Activated T-cell treated with anti-CD3 and anti-CD28 coated beads, Interleukin-2, amount 50 U/mL, for 24 hours (primary cell): ENCODE results near the gene HSPB2.
A peak's percentile ranks its signal among the peaks of the same experiment; 100 is the strongest.

Source experiments
- DNase-seq: peaks from one replicate; pipeline ENCODE4 v3.0.0-alpha.2; 2020
- H3K27ac Mint-ChIP-seq: 2 replicates; pipeline ENCODE4 v1.8.0; 2020; ENCODE audit warnings: mild to moderate bottlenecking, mixed read lengths
- H3K27me3 Mint-ChIP-seq: 2 replicates; pipeline ENCODE4 v1.8.0; 2020; ENCODE audit warnings: mixed read lengths
- H3K36me3 Mint-ChIP-seq: 2 replicates; pipeline ENCODE4 v1.8.0; 2020; ENCODE audit warnings: low read depth, mixed read lengths
- H3K4me1 Mint-ChIP-seq: 2 replicates; pipeline ENCODE4 v1.8.0; 2020; ENCODE audit warnings: low read depth, mixed read lengths
- H3K4me3 Mint-ChIP-seq: 2 replicates; pipeline ENCODE4 v1.8.0; 2020; ENCODE audit warnings: mild to moderate bottlenecking, moderate library complexity, mixed read lengths
- H3K9me3 Mint-ChIP-seq: 2 replicates; pipeline ENCODE4 v1.8.0; 2020; ENCODE audit warnings: mixed read lengths

Gene HSPB2

DNA sequence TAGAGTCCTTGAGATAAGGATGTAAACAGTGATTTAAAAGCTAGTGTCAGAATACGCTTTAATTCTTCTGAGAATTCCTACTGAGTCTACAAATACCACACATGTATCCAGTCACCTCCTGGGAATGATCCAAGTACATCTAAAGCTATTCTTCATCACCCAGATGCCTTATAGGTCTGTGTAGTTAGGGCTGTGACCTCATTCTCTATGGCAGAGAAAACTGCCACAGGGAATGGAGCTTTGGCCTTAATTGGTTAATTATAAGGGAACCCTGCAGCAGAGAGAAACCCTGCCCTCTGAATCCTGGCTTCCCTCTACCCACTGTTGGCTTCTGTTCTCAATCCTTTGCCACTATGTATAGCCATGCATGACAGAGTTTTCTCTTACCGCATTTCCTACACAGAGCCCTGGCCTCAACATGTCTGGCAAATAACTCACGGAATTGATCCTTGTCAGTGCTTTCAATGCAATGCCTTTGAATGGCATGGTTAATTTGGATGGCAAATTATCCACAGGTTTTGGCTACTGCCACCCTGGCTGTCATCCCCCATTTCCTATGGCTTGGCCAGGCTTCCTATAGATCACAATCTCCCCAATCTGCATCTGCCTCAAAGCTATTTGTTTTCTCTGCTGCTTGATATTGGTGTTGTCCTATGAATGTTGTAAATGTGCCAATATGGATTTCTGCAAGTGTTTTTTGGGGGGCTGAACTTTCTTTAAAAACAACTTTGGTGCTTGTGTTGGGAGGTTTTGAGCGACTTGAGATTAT, 27.5 kb downstream of the HSPB2 start:
- Mint-ChIP-seq H3K27ac (no peak overlapping the region), H3K4me3 (no peak overlapping the region), H3K4me1 (peaks cover 77% of the 10 kb centered on the region), H3K36me3 (peaks cover 7% of the 10 kb centered on the region), H3K27me3 (no peaks in the 10 kb centered on the region), H3K9me3 (no peaks in the 10 kb centered on the region)
- no peak for DNase-seq

DNA sequence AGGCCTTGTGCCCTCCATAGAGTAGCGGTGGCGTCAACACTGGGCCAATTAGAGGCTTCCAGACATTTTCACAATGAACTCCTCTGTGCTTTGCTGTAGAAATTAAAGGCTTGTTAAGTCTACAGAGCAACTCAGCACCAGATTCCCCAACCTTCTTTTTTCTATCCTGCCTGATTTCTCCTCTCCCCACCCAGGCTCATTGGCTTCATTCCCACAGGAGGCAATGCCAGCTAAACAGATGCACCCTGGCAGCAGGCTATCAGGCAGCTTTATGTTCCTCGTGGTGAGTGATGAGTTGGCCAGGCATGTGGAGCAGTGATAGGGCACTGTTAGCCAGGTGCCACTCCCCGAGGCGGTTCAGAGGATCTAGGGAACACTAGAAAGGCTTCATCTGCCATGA, 29.4 kb downstream of the HSPB2 start:
- Mint-ChIP-seq H3K4me1 (peaks cover 66% of the 10 kb centered on the region), H3K27me3 (no peaks in the 10 kb centered on the region), H3K9me3 (no peaks in the 10 kb centered on the region), H3K27ac (no peak overlapping the region), H3K36me3 (peaks cover 7% of the 10 kb centered on the region), H3K4me3 (no peak overlapping the region)
- no peak for DNase-seq

DNA sequence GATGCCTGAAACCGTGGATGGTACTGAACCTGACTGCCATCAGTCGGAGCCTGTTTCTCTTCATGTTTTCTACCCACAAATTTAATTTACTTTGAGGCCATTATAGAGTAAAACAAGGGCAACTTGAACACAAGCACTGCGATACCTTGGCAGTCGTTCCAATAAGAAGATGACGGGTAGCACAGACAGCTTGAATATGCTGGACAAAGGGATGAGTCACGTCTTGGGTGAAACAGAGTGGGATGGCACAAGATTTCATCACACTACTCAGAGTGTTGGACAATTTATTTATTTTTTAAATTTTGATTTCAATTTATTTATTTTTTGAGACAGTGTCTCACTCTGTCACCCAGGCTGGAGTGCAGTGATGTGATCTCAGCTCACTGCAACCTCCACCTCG, 30.3 kb downstream of the HSPB2 start:
- H3K27ac Mint-ChIP-seq, result peak overlapping the region; percentile 26
- no peak overlapping the region for H3K4me3 Mint-ChIP-seq
- H3K9me3 Mint-ChIP-seq, result no peaks in the 10 kb centered on the region
- H3K27me3 Mint-ChIP-seq, result no peaks in the 10 kb centered on the region
- peaks cover 59% of the 10 kb centered on the region for H3K4me1 Mint-ChIP-seq
- peaks cover 7% of the 10 kb centered on the region for H3K36me3 Mint-ChIP-seq
- DNase-seq, result no peak

DNA sequence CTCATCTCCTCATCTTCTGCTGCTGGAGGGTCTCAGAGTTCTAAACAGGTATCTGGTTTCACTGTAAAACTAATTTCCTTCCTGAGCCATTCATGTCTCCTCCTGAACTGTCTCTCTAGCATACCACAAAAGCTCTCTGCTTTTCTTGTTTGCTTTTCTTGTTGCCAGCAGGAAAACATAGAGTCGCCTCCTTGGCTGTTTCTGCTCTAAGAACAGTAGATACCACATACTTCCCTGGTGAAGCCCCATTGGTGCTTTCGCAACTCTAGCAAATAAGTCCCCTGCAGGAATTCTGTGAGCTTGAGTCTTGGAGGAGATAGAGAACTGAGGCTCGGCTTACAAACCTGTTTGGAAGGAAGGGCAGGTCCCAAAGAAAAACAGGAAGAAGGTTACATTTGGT, 31.6 kb downstream of the HSPB2 start:
- no peaks in the 10 kb centered on the region for H3K9me3 Mint-ChIP-seq

DNA sequence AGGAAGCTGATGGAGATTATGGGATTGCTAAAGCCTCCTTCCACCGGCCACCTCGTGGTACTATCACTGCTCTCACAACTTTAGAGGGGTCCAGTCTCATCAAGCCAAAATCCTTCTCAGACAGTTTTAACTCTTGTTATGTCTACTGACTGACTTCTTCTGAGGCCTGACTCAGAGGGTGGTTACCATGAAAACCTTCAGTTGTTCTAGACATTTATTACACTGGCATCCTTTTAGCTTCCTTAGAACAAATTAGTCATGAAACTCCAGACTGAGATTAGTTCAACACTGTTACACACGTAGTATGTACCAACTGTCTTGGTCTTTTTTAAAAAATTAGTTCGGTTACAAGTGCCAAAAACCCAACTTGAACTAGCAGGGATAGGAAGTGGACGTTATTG, 32.1 kb downstream of the HSPB2 start:
- H3K36me3 Mint-ChIP-seq, result peaks cover 7% of the 10 kb centered on the region
- H3K4me3 Mint-ChIP-seq, result peak overlapping the region; percentile 45
- no peaks in the 10 kb centered on the region for H3K9me3 Mint-ChIP-seq
- peak overlapping the region; percentile 95 for H3K27ac Mint-ChIP-seq
- H3K27me3 Mint-ChIP-seq, result no peaks in the 10 kb centered on the region
- no peak for DNase-seq
- H3K4me1 Mint-ChIP-seq, result peaks cover 48% of the 10 kb centered on the region

More for the DNA sequence above, 31.6 kb downstream of the HSPB2 start:
- Mint-ChIP-seq H3K36me3 (peaks cover 7% of the 10 kb centered on the region), H3K27me3 (no peaks in the 10 kb centered on the region), H3K4me1 (peaks cover 46% of the 10 kb centered on the region), H3K4me3 (peak overlapping the region; percentile 6), H3K27ac (peak overlapping the region; percentile 95)
- DNase-seq, result no peak

DNA sequence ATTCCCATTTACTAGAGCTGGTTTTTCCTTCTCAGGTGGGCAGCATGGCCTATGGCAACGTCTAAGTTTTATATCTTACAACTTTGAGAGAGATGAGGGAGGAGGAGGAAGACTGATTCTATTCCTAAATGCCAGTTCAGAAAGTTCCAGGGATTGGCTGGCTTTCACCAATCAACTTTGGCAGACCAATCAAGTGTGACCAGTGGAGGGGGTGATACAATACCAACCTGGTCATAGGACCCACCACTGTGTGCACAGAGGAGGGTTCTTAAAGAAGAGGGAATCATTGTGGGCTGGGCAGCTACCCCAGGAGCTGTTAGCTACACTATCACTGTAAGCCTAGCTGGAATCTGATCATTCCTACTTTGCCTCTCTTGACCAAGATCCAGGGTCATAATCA, 32.7 kb downstream of the HSPB2 start:
- H3K4me1 Mint-ChIP-seq, result peaks cover 49% of the 10 kb centered on the region
- H3K36me3 Mint-ChIP-seq, result peaks cover 7% of the 10 kb centered on the region

DNA sequence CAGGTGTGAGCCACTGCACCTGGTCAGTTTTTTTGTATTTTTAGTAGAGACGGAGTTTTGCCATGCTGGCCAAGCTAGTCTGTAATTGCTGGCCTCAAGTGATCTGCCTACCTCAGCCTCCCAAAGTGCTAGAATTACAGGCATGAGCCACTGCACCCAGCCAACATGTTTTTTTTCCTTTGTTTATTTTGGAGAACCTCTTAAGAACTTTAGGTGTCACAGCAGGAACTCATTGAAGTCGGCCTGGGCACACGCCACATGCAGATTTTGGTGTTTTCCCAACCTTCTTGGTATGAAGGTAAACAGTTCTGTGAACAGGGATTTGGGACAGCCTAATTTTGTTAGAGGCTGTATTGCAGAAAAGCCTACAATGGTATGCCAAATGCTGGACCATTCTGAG, 34.0 kb downstream of the HSPB2 start:
- no peaks in the 10 kb centered on the region for H3K27me3 Mint-ChIP-seq

More for the DNA sequence above, 32.7 kb downstream of the HSPB2 start:
- Mint-ChIP-seq H3K27ac (peak overlapping the region; percentile 95), H3K9me3 (no peaks in the 10 kb centered on the region), H3K4me3 (peak overlapping the region; percentile 45), H3K27me3 (no peaks in the 10 kb centered on the region)
- DNase-seq, result no peak

DNA sequence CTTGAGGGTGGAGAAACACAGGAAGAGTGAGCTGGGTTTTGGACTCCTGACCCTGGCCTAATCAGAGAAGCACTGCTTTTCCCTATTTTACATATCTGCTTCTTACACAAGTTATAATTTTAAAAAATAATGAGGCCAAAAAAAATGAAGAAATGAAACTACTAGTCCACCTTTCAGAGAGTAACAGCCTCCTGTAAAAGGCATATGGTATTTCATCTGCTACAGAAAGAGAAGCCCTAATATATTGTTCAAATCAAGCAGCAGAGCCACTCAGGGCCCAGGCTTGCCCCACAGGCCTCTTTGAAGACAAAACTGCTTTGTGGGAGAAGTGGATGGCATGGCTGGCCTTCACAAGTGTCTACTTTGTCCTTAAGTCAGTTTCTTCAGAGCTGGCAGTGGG, 34.6 kb downstream of the HSPB2 start:
- H3K4me1 Mint-ChIP-seq, result peaks cover 36% of the 10 kb centered on the region
- H3K9me3 Mint-ChIP-seq, result no peaks in the 10 kb centered on the region
- H3K4me3 Mint-ChIP-seq, result no peak overlapping the region
- no peak overlapping the region for H3K27ac Mint-ChIP-seq
- peaks cover 7% of the 10 kb centered on the region for H3K36me3 Mint-ChIP-seq
- no peaks in the 10 kb centered on the region for H3K27me3 Mint-ChIP-seq
- DNase-seq, result no peak

More for the DNA sequence above, 34.0 kb downstream of the HSPB2 start:
- Mint-ChIP-seq H3K4me3 (no peak overlapping the region), H3K36me3 (peaks cover 7% of the 10 kb centered on the region), H3K4me1 (peaks cover 42% of the 10 kb centered on the region), H3K27ac (no peak overlapping the region), H3K9me3 (no peaks in the 10 kb centered on the region)
- DNase-seq, result no peak

DNA sequence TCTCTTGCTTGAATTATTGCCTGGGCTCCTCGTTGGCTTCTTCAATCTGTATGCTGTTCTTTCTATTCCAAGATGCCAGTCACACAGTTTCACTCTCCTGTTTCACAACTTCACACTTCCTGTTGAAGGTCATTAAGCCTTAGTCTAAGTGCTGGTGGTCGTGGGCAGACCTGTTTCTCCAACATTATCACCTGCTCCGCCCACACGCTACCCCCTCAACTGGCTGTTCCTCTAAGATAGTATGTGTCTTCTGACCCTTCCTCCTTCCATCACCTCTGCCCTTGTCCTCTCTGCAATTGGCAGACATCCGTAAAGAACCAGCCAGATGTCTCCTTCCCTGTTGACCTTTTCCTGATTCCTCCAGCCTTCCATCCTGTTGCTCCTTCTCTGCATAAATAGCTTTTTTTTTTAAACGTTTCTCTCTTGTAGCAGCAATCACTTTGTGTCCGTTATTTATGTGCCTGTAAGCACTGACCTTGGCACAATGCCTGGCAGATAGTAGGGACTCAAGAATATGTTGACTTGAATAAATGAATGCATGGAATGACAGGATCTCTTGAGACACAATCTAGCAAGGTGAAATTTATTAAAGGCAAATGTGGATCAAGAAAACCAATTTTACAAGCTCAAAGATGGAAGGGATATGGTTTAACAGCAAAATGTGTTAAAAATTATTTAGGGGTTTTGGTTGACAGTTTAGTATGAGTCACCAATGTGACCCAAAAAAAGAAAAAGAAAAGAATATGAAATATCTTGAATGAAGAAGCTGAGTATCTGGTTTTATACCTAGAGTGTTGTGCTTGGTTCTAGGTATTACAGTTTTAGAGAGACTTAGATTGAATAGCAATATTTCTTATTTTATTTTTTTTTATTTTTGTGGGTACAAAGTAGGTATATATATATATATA, 37.2 kb downstream of the HSPB2 start:
- Mint-ChIP-seq H3K27ac (no peak overlapping the region), H3K4me1 (peaks cover 18% of the 10 kb centered on the region), H3K36me3 (no peaks in the 10 kb centered on the region), H3K4me3 (no peak overlapping the region), H3K9me3 (no peaks in the 10 kb centered on the region), H3K27me3 (no peaks in the 10 kb centered on the region)
- no peak for DNase-seq

DNA sequence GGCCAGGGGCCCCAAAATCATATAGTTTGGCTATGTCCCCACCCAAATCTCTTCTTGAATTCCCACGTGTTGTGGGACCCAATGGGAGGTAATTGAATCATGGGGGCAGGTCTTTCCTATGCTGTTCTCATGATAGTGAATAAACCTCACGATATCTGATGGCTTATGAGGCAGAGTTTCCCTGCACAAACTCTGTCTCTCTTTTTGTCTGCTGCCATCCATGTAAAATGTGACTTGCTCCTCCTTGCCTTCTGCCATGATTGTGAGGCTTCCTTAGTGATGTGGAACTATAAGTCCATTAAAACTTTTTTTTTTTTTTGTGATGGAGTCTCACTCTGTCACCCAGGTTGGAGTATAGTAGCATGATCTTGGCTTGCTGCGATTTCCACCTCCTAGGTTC, 39.0 kb downstream of the HSPB2 start:
- Mint-ChIP-seq H3K4me1 (peaks cover 9% of the 10 kb centered on the region), H3K27ac (no peak overlapping the region), H3K36me3 (no peaks in the 10 kb centered on the region), H3K4me3 (no peak overlapping the region), H3K9me3 (no peaks in the 10 kb centered on the region), H3K27me3 (no peaks in the 10 kb centered on the region)
- DNase-seq, result no peak

DNA sequence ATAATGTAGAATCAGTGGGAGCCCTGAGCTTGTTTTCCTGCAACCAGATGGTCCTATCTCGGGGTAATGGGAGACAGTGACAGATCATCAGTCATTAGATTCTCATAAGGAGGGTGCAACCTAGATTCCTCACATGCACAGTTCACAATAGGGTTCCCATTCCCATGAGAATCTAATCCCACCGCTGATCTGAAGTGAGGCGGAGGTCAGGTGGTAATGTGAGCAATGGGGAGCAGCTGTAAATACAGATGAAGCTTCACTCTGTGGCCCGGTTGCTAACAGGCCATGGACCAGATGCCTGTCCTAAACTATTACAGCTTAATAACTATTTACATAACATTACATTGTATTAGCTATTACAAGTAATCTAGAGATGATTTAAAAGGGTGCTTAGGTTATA, 41.6 kb downstream of the HSPB2 start:
- H3K4me3 Mint-ChIP-seq, result no peak overlapping the region

DNA sequence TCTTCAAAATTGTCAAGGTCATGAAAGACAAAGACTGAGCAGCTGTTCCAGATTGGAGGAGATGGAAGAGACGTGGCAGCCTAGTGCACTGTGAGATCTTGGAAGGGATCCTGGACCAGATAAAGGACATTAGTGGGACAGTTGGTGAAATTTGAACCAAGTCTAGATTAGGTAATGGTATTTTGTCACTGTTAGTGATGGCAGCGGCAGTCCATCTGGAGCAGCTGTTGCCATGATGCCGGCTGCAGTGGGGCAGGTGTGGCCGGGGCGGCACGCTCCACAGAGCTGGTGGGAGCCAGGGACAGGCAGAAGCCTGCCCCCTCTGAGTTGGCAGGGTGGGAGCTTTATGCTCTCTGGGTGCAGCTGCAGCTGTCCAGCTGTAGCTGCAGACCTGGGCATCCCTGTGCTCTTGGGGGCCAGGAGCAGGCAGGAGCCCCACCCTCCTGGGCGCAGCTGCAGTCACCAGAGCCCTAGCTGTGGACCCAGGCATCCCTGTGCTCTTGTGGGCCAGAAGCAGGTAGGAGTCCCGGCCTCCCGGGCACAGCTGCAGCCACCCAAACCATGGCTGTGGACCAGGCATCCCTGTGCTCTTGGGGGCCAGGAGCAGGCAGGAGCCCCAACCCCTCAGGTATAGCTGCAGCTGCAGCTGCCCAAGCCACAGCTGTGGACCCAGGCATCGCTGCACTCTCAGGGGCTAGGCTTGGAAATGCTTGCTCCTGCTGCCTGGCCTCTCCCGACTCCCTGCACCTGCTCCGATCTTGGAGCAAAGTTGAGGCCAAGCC, 45.3 kb downstream of the HSPB2 start:
- Mint-ChIP-seq H3K27me3 (no peaks in the 10 kb centered on the region), H3K36me3 (no peaks in the 10 kb centered on the region)

More for the DNA sequence above, 41.6 kb downstream of the HSPB2 start:
- H3K36me3 Mint-ChIP-seq, result no peaks in the 10 kb centered on the region
- H3K9me3 Mint-ChIP-seq, result no peaks in the 10 kb centered on the region
- no peaks in the 10 kb centered on the region for H3K27me3 Mint-ChIP-seq
- DNase-seq, result no peak
- peaks cover 9% of the 10 kb centered on the region for H3K4me1 Mint-ChIP-seq
- no peak overlapping the region for H3K27ac Mint-ChIP-seq

DNA sequence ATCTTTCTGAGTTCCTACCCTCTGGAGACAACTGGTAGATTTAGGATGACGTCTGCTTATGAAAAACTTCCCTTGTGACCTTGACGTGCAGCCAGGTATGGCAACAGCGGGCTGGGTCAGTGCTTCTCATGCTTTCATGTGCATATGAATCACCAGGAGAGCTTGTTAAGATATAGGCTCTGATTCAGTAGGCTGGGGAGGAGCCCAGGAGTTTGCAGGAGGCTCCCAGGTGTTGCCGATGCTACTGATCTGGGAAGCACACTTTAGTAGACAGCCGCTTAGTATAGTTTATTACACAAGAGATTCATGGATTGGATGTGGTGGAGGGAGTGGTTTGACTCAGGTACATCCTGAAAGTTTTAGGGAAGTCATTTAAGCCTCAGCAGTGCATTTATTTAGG, 48.4 kb downstream of the HSPB2 start:
- Mint-ChIP-seq H3K27me3 (no peaks in the 10 kb centered on the region), H3K27ac (no peak overlapping the region), H3K36me3 (no peaks in the 10 kb centered on the region), H3K4me1 (peaks cover 7% of the 10 kb centered on the region), H3K4me3 (no peak overlapping the region), H3K9me3 (no peaks in the 10 kb centered on the region)
- DNase-seq, result no peak

More for the DNA sequence above, 45.3 kb downstream of the HSPB2 start:
- H3K9me3 Mint-ChIP-seq, result no peaks in the 10 kb centered on the region
- peaks cover 2% of the 10 kb centered on the region for H3K4me1 Mint-ChIP-seq
- H3K27ac Mint-ChIP-seq, result no peak overlapping the region
- DNase-seq, result no peak
- H3K4me3 Mint-ChIP-seq, result no peak overlapping the region
